Measurements from ENCODE around the gene SPATA3.

DNA sequence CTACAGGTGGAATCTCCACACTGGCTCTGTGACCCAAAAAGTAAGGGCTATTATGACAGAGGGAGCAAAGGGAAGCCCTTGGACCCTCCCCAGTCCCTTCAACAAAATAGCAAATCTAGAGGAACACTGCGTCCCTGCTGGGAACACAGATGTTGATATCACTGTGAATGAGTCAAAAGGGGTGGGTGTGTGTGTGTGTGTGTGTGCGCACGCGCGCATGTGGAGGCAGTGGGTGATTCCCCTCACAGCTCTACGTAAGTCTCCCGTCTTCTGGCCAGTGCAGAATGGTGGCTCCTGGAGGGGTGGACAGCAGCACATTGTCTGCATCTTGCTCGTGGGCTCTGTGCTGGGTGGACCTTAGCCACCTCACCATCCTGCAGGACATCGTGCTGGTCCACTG lies 33.6 kb downstream of the SPATA3 start:
- TF ChIP-seq RAD21 (IDR thresholded peaks at IDR 0.05; ENCODE audit: low read depth) (no peak), CREB1 (IDR thresholded peaks at IDR 0.05; ENCODE audit: low read depth) (no peak), MAX (IDR thresholded peaks at IDR 0.05) (no peak), EGR1 (IDR thresholded peaks at IDR 0.05) (no peak), CEBPB (IDR thresholded peaks at IDR 0.05) (no peak)
- TF ChIP-seq, protein P1, sequence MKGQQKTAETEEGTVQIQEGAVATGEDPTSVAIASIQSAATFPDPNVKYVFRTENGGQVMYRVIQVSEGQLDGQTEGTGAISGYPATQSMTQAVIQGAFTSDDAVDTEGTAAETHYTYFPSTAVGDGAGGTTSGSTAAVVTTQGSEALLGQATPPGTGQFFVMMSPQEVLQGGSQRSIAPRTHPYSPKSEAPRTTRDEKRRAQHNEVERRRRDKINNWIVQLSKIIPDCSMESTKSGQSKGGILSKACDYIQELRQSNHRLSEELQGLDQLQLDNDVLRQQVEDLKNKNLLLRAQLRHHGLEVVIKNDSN (IDR thresholded peaks at IDR 0.05), result no peak
